Vagina (tissue), 2 donors: ENCODE measurements around the gene LASP1NB.

Experiments
- CTCF ChIP-seq, 3 experiments: fragments of 450-650 bp in 2 of 3; fragments of 200-600 bp in 1 of 3; sonication (generic) in 1 of 3; IDR thresholded peaks; one replicate each; pipeline ENCODE4 v1.5.1; 2017 to 2019; ENCODE audit warnings: antibody characterized with exemption in 3 of 3, mild to moderate bottlenecking in 2 of 3, moderate library complexity in 2 of 3
- POLR2A ChIP-seq, 2 donors: fragments of 450-650 bp; IDR thresholded peaks; one replicate each; pipeline ENCODE4 v1.6.1; 2017; ENCODE audit warnings: antibody characterized with exemption in 2 of 2, mild to moderate bottlenecking in 2 of 2, moderate library complexity in 2 of 2

DNA sequence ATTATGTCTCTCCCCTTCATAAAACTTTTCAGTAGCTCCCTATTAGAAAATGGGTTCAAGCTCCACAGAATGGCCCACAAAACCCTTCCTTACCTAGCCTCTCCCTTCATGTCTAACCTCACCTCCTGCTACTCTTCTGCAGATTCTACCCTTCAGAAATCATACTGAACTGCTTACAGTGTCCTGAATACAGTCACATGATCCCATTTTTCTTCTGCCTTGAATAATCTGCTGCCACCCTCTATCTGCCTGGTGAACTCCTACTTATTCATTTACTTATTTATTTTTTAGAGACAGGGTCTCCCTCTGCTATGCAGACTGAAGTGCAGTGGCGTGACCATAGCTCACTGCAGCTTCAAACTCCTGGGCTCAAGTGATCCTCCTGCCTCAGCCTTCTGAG lies 15.0 kb downstream of the LASP1NB start:
- TF ChIP-seq CTCF (IDR thresholded peaks at IDR 0.05) (no peak), POLR2A (IDR thresholded peaks at IDR 0.05) (no peak)
